H1 (cell line): ENCODE measurements around the gene ALPI. TPM values are rescaled to one million over a fixed set of nuclear protein-coding genes. Genes with fewer than 3 reads are reported as not detected.
A peak's percentile ranks its signal among the peaks of the same experiment; 100 is the strongest.

Experiments used
- EZH2 ChIP-seq: fragments of 200-600 bp; sonication (generic); IDR thresholded peaks from 2 replicates; pipeline ENCODE4 v1.7.1; 2012; ENCODE audit warnings: low read depth, mild to moderate bottlenecking, moderate library complexity, low read length, inconsistent platforms; ENCODE audit not compliant: severe bottlenecking
- GABPA ChIP-seq: IDR thresholded peaks from 2 replicates; pipeline ENCODE4 v1.6.1; 2011; ENCODE audit warnings: mild to moderate bottlenecking, low read length, moderate library complexity, borderline replicate concordance; ENCODE audit not compliant: insufficient read depth
- KDM4A ChIP-seq: IDR thresholded peaks from one replicate; pipeline ENCODE4 v1.7.1; 2012; ENCODE audit warnings: low read depth, mild to moderate bottlenecking, moderate library complexity, low read length, inconsistent platforms; ENCODE audit not compliant: severe bottlenecking
- MAFK ChIP-seq: IDR thresholded peaks from 2 replicates; pipeline ENCODE4 v1.6.1; 2012; ENCODE audit warnings: low read depth, mild to moderate bottlenecking, improper control_type of control experiment, low read length
- POLR2A ChIP-seq, 2 experiments: IDR thresholded peaks; 1 replicate in 1 of 2; 2 replicates in 1 of 2; pipeline ENCODE4 v1.6.1; 2011; ENCODE audit warnings: low read depth in 2 of 2, low read length in 2 of 2, mild to moderate bottlenecking in 2 of 2; ENCODE audit errors: control extremely low read depth in 1 of 2
- SIX5 ChIP-seq: IDR thresholded peaks from 2 replicates; pipeline ENCODE4 v1.6.1; 2011; ENCODE audit warnings: mild to moderate bottlenecking, low read depth, low read length
- SP1 ChIP-seq: IDR thresholded peaks from 2 replicates; pipeline ENCODE4 v1.6.1; 2011; ENCODE audit warnings: low read depth, low read length
- SP2 ChIP-seq: IDR thresholded peaks from 2 replicates; pipeline ENCODE4 v1.6.1; 2012; ENCODE audit warnings: mild to moderate bottlenecking, low read length, inconsistent platforms
- SUZ12 ChIP-seq: fragments of 200-600 bp; sonication (generic); IDR thresholded peaks from 2 replicates; pipeline ENCODE4 v1.6.1; 2012; ENCODE audit warnings: mild to moderate bottlenecking, inconsistent platforms, low read length, moderate library complexity, mixed read lengths
- polyA plus RNA-seq, 7 experiments: library from polyadenylated mRNA; depleted of rRNA in 3 of 7; stranded (reverse) in 5 of 7; unstranded in 2 of 7; fragments of >200 nt in 5 of 7; fragments of 200-250 nt in 2 of 7; gene quantifications; 1 replicate in 5 of 7; 2 replicates in 1 of 7; 4 replicates in 1 of 7; pipeline versions ENCODE4 v1.2.1 to v1.2.3, GENCODE V29; 2011 to 2013; ENCODE audit warnings: missing spikeins in 2 of 7, mixed read lengths in 2 of 7
- total RNA-seq: library from RNA; stranded (reverse); fragmentation: NEBNext Ultra II Directional; extraction: Animal tissue kit (Norgen Biotek cat#: 25700); gene quantifications from 2 replicates; pipeline ENCODE4 v1.2.1, GENCODE V29; 2021

The ALPI gene
- total and polyA plus RNA-seq, 2 of the 8 experiments (the other 6 are each of a cell fraction or from before 2014, with no cell fraction given): not detected

- no peak for TF ChIP-seq SIX5
- peak; percentile 44 for TF ChIP-seq KDM4A
- TF ChIP-seq EZH2: peak; percentile 78
- no peak for TF ChIP-seq MAFK
- peak; percentile 67 for TF ChIP-seq SUZ12
- no peak for TF ChIP-seq GABPA
- no peak for TF ChIP-seq SP2
- no peak for TF ChIP-seq SP1
- TF ChIP-seq POLR2A (IDR thresholded peaks at IDR 0.05; ENCODE audit: control extremely low read depth in 1 of 2, low read depth in 2 of 2, low read length in 2 of 2): no peak
Measured at GRCh38 chr2:232486558-232487384, 30.8 kb downstream of the ALPI start (continued).
